ENCODE data around the gene FGD5.
"Not testable (repeated sequence)": the region's sequence is repeated elsewhere in the genome, so short reads cannot be mapped to it uniquely, and the experiment has no call there.

FGD5 gene

DNA sequence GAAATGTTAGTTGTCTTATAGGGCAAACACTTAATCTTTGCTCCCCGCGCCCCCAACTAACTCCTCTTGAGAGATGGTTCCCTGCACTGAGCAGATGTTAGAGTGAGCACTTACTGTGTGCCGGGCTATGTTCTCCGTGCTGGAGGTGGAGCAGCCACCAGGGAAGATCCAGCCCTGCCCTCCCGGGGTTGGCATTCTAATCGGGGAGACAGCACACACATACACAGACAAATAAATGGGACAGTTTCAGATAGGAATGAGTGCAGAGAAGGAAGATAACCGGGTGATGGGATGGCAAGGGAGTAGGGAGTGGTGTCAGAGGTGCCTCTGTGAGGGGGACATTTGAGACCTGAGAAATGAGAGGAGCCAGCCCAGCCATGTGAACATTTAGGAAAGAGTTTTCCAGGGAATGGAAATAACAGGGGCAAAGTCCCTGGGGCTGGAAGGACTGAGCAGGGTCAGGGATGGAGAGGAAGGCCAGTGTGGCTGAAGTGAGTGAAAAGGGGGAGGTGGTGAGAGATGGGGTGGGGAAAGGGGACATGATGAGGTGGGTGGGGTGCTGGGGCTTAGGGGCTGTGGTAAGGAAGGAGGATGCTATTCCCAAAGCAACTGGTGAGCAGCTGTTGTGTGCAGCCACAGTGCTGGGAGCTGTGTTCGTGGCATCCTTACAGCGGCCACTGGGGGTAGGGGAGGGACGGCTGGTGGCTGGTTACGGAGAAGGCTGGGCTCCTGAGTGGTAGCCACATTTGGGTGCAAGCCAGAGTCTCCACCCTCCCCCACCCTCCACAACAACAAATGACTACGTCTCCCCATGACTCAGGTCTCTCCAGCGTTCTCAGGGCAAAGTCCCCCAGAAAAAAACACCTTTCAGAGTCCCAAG is 15.4 kb upstream of the FGD5 start:
- Histone ChIP-seq H3K9me3 (ENCODE audit: control insufficient read depth, low read length) (no peaks in the 10 kb centered on the region), H3K4me3 (ENCODE audit: low read length) (no peak overlapping the region), H3K36me3 (ENCODE audit: control insufficient read depth, insufficient read depth, low read length) (no peaks in the 10 kb centered on the region), H3K9ac (ENCODE audit: low read length) (no peak overlapping the region), H3K27me3 (ENCODE audit: control insufficient read depth, insufficient read depth, low read length) (peaks cover 6% of the 10 kb centered on the region), H3K4me1 (ENCODE audit: control insufficient read depth, insufficient read depth, low read length) (peaks cover 52% of the 10 kb centered on the region)

DNA sequence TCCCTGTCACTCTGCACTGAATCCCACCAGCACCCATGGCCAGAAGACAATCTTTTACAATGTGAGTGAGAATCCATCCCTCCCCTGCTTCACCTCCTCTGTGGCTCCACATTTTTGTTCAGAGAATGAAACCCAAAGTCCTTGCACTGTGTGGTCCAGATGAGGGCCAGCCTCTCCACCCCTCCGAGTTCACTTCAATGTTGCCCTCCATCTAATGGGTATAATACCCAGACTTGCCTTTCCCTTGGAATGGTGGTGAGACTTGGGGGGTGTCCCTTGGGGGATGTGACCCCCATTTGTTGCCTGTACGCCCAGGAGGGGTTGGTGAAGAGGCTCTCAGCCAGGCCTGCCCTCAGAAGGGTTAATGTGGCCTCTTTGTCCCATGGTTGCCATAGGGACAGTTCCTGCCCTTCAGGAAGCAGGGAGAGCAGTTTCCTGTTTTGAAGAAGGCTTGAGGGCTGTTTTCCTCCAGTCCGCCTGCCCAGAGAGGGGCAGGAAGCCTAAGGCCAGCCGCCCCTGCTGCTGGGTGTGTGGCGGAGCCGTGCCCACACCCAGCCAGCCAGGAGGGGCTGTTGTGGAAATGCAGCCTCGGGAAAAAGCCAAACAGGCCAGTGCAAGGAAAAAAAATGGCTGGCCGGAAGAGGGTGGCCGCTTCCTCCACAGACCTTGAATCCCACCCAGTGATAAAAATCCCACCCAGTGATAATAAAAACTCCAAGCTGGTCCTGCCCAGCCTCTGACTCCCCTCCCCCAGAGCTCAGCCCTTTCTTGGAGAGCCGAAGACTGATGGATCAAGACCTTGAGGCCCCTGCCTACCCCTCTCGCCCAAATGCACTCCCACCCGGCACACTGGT is 14.6 kb upstream of the FGD5 start:
- H3K9ac ChIP-seq (ENCODE audit: low read length): no peak overlapping the region
- H3K9me3 ChIP-seq (ENCODE audit: control insufficient read depth, low read length): no peaks in the 10 kb centered on the region
- no peaks in the 10 kb centered on the region for H3K36me3 ChIP-seq (ENCODE audit: control insufficient read depth, insufficient read depth, low read length)
- peaks cover 52% of the 10 kb centered on the region for H3K4me1 ChIP-seq (ENCODE audit: control insufficient read depth, insufficient read depth, low read length)
- H3K27me3 ChIP-seq (ENCODE audit: control insufficient read depth, insufficient read depth, low read length): peaks cover 12% of the 10 kb centered on the region
- H3K4me3 ChIP-seq (ENCODE audit: low read length): no peak overlapping the region

DNA sequence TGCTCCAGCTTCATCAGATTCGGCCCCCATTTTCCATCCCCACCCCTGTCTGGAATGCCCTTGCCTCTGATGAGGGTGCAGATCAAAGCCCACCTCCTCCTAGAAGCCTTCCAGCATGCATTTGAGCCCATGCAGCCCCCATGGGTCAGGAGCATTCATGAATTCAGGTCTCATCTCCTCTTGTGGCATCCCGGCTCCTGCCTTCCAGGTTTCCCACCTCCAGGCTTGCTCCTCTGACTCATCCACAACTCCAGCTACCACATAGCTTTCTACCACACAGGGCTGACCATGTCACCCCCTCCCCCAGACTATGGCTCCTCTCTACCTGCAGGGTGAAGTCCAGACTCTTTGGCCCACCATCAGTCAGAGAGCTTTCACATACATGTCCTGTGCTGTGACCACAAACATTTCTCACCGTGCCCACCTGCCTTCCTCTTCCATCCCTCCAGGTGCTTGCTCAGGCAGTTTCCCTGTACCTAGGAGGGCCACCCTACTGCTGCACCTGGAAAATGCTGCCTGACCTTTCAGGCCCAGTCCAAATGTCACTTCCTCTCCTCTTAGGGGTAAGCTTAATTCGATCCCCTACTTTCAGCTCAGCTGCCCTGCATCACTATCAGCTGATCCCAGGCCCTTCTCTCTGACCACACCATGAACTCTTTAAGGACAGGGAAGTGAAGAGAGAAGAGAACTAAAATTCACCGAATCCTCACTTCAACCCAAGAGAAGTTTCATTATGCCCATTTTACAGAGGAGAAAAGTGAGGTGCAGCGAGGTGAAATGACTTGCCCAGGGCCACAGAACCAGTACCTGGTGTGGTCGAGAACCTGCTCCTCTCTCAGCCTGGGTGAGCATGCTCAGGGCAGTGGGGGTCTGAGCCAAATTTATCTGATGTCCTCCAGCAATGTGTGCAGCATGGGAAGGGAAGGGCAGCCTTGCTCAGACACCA is 13.7 kb upstream of the FGD5 start:
- Histone ChIP-seq H3K4me3 (ENCODE audit: low read length) (no peak overlapping the region), H3K9ac (ENCODE audit: low read length) (no peak overlapping the region), H3K4me1 (ENCODE audit: control insufficient read depth, insufficient read depth, low read length) (peaks cover 59% of the 10 kb centered on the region), H3K9me3 (ENCODE audit: control insufficient read depth, low read length) (no peaks in the 10 kb centered on the region), H3K27me3 (ENCODE audit: control insufficient read depth, insufficient read depth, low read length) (peaks cover 21% of the 10 kb centered on the region), H3K36me3 (ENCODE audit: control insufficient read depth, insufficient read depth, low read length) (no peaks in the 10 kb centered on the region)

DNA sequence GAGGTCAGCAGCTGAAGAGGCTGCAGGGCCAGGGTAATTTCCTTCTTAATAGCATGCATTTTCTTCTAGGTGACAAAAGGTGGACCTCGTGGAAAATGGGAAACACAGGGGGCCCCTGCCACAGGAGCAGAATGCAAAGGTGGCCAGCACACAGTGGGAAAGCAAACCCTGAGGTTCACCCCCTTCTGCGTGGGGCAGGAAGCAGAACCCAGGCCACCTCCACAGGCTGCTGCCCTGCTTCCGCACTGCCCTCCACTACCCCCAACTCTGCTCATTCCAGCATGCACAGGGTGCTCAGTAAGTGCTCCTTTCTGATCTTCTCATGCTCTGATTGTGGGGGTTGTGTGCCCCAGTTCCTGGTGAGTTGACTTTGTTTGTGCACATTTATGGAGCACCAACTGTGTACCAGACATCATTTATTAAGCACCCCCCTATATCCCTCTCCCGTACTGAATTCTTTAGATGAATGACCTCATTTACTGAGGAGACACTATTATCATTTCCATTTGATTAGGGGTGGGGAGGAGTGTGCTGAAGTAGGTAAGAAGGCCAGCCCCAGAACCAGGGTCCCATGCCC is 12.7 kb upstream of the FGD5 start:
- Histone ChIP-seq H3K4me3 (ENCODE audit: low read length) (no peak overlapping the region), H3K36me3 (ENCODE audit: control insufficient read depth, insufficient read depth, low read length) (no peaks in the 10 kb centered on the region), H3K4me1 (ENCODE audit: control insufficient read depth, insufficient read depth, low read length) (peaks cover 59% of the 10 kb centered on the region), H3K27me3 (ENCODE audit: control insufficient read depth, insufficient read depth, low read length) (peaks cover 26% of the 10 kb centered on the region), H3K9ac (ENCODE audit: low read length) (no peak overlapping the region), H3K9me3 (ENCODE audit: control insufficient read depth, low read length) (no peaks in the 10 kb centered on the region)

DNA sequence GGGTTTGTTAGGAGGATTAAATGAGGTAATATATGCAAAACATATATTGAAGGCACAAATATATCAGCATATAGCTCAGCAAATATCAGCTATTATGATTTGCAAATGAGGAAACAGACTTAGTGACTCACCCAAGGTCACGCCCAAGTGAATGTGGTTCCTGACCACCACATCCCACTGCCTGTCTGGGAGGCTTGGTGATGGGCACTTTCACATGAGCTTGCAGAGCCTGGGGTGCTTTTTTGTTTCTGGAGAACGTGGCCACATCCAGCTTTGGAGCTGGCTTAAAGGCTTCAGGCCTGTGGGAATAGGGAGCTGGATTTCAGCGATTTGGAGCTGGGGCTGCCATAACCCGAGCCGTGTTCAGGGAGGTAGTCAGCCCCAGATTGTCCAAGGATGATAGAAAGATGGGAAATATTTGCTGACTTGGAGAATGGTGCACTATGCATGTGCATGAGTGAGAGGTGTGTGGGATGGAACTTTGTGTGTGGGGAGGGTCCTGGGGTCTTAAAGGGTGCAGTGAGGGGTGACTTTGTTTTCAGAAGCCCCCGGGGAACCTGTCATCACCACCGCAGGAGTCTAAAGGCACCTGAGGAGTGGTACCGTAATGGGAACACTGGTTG is 12.0 kb upstream of the FGD5 start:
- Histone ChIP-seq H3K4me1 (ENCODE audit: control insufficient read depth, insufficient read depth, low read length) (peaks cover 59% of the 10 kb centered on the region), H3K36me3 (ENCODE audit: control insufficient read depth, insufficient read depth, low read length) (no peaks in the 10 kb centered on the region), H3K27me3 (ENCODE audit: control insufficient read depth, insufficient read depth, low read length) (peaks cover 32% of the 10 kb centered on the region), H3K9ac (ENCODE audit: low read length) (no peak overlapping the region), H3K4me3 (ENCODE audit: low read length) (no peak overlapping the region), H3K9me3 (ENCODE audit: control insufficient read depth, low read length) (no peaks in the 10 kb centered on the region)

DNA sequence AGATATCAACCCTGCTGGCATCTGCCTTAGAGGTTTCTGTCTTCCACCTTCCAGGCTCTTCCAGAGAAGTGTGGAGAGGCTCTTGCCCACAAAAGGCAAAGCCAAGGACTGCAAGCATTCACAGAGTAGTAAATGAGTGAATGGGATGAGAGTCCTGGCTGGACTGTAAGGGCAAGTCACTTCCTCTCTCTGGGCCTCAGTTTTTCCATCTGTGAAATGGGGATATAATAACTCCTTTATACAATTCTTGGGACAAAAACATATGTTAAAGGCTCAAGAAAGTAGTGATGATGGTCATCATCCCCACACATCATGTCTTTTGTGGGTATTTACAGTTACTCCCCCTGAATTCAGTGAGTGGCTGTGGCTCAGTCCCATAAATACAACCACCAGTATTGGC is 10.7 kb upstream of the FGD5 start:
- H3K36me3 ChIP-seq (ENCODE audit: control insufficient read depth, insufficient read depth, low read length): no peaks in the 10 kb centered on the region
- H3K27me3 ChIP-seq (ENCODE audit: control insufficient read depth, insufficient read depth, low read length): peaks cover 38% of the 10 kb centered on the region
- peaks cover 49% of the 10 kb centered on the region for H3K4me1 ChIP-seq (ENCODE audit: control insufficient read depth, insufficient read depth, low read length)
- no peaks in the 10 kb centered on the region for H3K9me3 ChIP-seq (ENCODE audit: control insufficient read depth, low read length)
- H3K9ac ChIP-seq (ENCODE audit: low read length): no peak overlapping the region
- H3K4me3 ChIP-seq (ENCODE audit: low read length): no peak overlapping the region

DNA sequence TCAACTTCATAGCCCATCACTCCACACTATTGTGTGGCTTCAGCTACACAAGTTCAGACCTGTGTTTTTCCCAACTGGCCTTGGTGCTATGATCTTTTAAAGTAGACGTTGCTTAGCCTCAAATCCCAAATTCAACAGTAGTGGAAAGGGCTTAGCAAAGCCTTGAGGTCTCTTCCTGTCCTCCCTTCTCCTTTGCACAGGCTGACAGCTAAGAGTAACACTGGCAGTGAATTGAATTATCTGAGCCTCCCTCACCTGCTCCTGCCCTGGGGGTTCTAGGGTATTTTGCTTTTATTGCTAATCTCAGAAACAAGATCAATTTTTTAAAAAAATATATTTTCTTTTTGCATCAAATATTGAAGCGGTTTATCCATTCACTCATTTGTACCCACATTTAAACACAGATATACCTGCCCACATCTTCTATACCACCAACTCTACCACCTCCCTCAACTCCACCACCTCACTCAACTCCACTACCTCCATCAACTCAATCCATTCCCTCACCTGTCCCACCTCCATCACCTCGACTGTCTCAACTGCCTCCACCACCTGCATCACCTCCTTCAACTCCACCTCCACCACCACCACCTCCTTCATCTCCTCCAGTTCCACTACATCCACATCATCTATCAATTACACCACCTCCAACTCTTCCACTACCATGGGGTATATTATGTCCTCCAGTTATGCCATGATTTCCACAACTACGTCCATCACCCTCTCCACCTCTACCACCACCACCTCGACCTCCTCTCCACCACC is 10.1 kb upstream of the FGD5 start:
- Histone ChIP-seq H3K4me1 (ENCODE audit: control insufficient read depth, insufficient read depth, low read length) (peaks cover 43% of the 10 kb centered on the region), H3K9me3 (ENCODE audit: control insufficient read depth, low read length) (no peaks in the 10 kb centered on the region), H3K9ac (ENCODE audit: low read length) (no peak overlapping the region), H3K27me3 (ENCODE audit: control insufficient read depth, insufficient read depth, low read length) (peaks cover 39% of the 10 kb centered on the region), H3K4me3 (ENCODE audit: low read length) (no peak overlapping the region), H3K36me3 (ENCODE audit: control insufficient read depth, insufficient read depth, low read length) (no peaks in the 10 kb centered on the region)

DNA sequence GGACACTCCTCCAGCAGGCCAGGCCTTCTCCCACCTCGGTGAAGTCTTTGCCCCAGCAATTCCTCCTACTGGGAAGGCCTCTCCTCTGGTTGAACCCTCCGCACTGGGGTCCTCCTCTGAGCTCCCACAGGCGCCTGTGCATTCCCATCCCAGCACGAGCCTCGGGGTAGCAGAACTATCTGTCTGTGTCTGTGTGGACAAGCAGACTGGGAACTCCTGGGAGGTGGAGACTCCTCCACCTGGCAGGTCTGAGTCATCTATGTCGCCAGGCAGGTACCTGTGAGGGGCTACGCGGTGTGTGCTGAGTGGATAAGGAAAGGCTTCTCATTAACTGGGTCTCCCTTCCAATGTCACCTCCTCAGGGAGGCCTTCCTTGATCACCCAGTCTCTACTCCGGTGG is 9.2 kb upstream of the FGD5 start:
- peak overlapping the region; percentile 12 for H3K4me3 ChIP-seq (ENCODE audit: low read length)
- peaks cover 48% of the 10 kb centered on the region for H3K27me3 ChIP-seq (ENCODE audit: control insufficient read depth, insufficient read depth, low read length)
- not testable (repeated sequence) for H3K9me3 ChIP-seq (ENCODE audit: control insufficient read depth, low read length); H3K36me3 ChIP-seq (ENCODE audit: control insufficient read depth, insufficient read depth, low read length); H3K9ac ChIP-seq (ENCODE audit: low read length)
- peaks cover 33% of the 10 kb centered on the region for H3K4me1 ChIP-seq (ENCODE audit: control insufficient read depth, insufficient read depth, low read length)

DNA sequence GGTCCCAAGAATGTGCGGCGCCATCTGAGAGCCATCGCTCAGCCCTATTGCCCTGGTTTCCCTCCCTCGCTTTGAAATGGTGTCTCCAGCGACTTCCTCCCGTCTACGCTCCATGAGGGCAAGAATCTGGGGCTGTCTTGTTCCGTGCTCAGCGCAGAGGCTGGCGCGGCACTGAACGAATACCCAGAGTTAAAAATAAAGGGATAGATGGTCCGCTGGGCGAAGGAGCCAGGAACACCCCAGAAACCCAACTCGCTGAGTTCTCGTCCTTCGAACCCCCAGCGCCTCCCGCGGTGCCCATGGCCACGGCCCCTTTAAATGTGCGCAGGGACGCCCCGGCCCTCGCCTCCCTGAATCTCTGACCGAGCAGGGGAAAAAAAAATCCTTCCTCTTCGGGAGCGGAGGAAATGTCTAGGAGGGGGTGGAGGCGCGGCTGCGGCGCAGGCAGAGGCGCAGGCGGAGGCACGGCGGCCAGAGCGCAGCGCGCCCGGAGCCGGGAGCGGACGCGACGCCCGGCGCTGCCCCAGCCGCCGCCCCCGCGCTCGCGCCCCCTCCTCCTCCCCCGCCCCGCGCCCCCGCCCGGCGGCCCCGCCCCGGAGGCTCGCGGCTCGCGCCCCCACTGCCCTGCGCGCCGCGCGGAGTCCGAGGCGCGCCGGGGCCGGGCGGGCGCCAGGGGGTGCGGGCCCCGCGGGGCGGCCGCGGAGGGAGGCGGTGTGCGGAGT is 8.5 kb upstream of the FGD5 start:
- H3K27me3 ChIP-seq (ENCODE audit: control insufficient read depth, insufficient read depth, low read length): peaks cover 48% of the 10 kb centered on the region
- H3K9me3 ChIP-seq (ENCODE audit: control insufficient read depth, low read length): no peaks in the 10 kb centered on the region
- H3K9ac ChIP-seq (ENCODE audit: low read length): no peak overlapping the region
- no peaks in the 10 kb centered on the region for H3K36me3 ChIP-seq (ENCODE audit: control insufficient read depth, insufficient read depth, low read length)
- peaks cover 27% of the 10 kb centered on the region for H3K4me1 ChIP-seq (ENCODE audit: control insufficient read depth, insufficient read depth, low read length)
- H3K4me3 ChIP-seq (ENCODE audit: low read length): peak overlapping the region; percentile 12

All from mucosa of stomach (tissue), 1 donor.